GM23338 (cell line): ENCODE results near the gene SPSB4.

Experiments
- CREB1 ChIP-seq: fragments of 250-450 bp; sonication (Bioruptor Pico); IDR thresholded peaks from 2 replicates; pipeline ENCODE4 v1.5.0; 2020; ENCODE audit warnings: low read depth, mild to moderate bottlenecking, moderate library complexity
- EZH2 ChIP-seq: fragments of 200-600 bp; sonication (generic); IDR thresholded peaks from one replicate; pipeline ENCODE4 v1.8.0; 2017; ENCODE audit warnings: antibody characterized with exemption, mild to moderate bottlenecking, low read depth; ENCODE audit not compliant: unreplicated experiment
- EZH2phosphoT487 ChIP-seq: fragments of 200-600 bp; sonication (generic); IDR thresholded peaks from one replicate; pipeline ENCODE4 v1.8.1; 2018; ENCODE audit warnings: antibody characterized with exemption; ENCODE audit not compliant: unreplicated experiment
- JUNB ChIP-seq: IDR thresholded peaks from one replicate; pipeline ENCODE4 v1.6.1; 2016; ENCODE audit warnings: antibody characterized with exemption; ENCODE audit not compliant: unreplicated experiment
- NANOG ChIP-seq: IDR thresholded peaks from 2 replicates; pipeline ENCODE4 v1.6.1; 2016; ENCODE audit warnings: antibody characterized with exemption, borderline replicate concordance
- POLR2AphosphoS5 ChIP-seq: IDR thresholded peaks from 2 replicates; pipeline ENCODE4 v1.6.1; 2016; ENCODE audit warnings: antibody characterized with exemption, low read depth
- STAT1 ChIP-seq: IDR thresholded peaks from one replicate; pipeline ENCODE4 v1.6.1; 2016; ENCODE audit warnings: antibody characterized with exemption; ENCODE audit not compliant: unreplicated experiment
- ZNF114 ChIP-seq: fragments of 250-450 bp; sonication (Bioruptor Pico); IDR thresholded peaks from 2 replicates; pipeline ENCODE4 v1.5.0; 2020; ENCODE audit warnings: mild to moderate bottlenecking, moderate library complexity
- ZNF331 ChIP-seq: fragments of 250-450 bp; sonication (Bioruptor Pico); IDR thresholded peaks from 2 replicates; pipeline ENCODE4 v1.5.0; 2020; ENCODE audit warnings: low read depth, mild to moderate bottlenecking, moderate library complexity
- TF ChIP-seq, protein P1 (sequence below), 2 experiments: fragments of 200-600 bp in 1 of 2; sonication (generic) in 1 of 2; conservative IDR thresholded peaks; 2 replicates each; pipeline versions ENCODE4 v1.5.1 to v1.6.1; 2016 to 2017; ENCODE audit warnings: antibody characterized with exemption in 2 of 2, low read depth in 2 of 2, mild to moderate bottlenecking in 2 of 2, moderate library complexity in 1 of 2
- TF ChIP-seq, protein P2 (sequence below): IDR thresholded peaks from one replicate; pipeline ENCODE4 v1.6.1; 2018; ENCODE audit warnings: antibody characterized with exemption; ENCODE audit not compliant: unreplicated experiment
- TF ChIP-seq, protein P3 (sequence below): fragments of 250-450 bp; sonication (Bioruptor Pico); IDR thresholded peaks from 2 replicates; pipeline ENCODE4 v1.5.0; 2020; ENCODE audit warnings: mild to moderate bottlenecking, moderate library complexity
- TF ChIP-seq, protein P4 (sequence below): IDR thresholded peaks from 2 replicates; pipeline ENCODE4 v1.6.1; 2016; ENCODE audit warnings: antibody characterized with exemption

DNA sequence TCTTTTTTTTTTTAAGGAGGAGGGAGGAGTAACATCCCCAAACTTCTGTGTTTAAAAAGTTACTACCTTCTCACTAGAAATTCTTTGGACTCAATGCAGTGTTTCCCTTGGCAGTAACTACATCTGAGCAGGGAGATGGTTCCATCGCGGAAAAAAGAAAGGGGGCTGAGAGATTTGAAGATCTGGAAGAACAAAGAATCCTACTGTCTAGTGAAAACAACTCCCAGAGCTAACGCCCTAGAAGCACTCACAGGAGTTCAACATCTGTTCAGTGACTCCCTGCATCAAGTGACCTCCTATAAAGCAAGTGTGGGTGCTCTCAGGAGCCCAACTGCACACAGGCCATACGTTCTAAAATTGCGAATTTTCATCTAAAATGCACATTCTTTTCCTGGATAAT lies 113.7 kb downstream of the SPSB4 start:
- TF ChIP-seq, protein P1, sequence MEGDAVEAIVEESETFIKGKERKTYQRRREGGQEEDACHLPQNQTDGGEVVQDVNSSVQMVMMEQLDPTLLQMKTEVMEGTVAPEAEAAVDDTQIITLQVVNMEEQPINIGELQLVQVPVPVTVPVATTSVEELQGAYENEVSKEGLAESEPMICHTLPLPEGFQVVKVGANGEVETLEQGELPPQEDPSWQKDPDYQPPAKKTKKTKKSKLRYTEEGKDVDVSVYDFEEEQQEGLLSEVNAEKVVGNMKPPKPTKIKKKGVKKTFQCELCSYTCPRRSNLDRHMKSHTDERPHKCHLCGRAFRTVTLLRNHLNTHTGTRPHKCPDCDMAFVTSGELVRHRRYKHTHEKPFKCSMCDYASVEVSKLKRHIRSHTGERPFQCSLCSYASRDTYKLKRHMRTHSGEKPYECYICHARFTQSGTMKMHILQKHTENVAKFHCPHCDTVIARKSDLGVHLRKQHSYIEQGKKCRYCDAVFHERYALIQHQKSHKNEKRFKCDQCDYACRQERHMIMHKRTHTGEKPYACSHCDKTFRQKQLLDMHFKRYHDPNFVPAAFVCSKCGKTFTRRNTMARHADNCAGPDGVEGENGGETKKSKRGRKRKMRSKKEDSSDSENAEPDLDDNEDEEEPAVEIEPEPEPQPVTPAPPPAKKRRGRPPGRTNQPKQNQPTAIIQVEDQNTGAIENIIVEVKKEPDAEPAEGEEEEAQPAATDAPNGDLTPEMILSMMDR (conservative IDR thresholded peaks at IDR 0.05; ENCODE audit: low read depth in 2 of 2), result no peak
- TF ChIP-seq EZH2phosphoT487 (no peak), POLR2AphosphoS5 (no peak), STAT1 (no peak), EZH2 (no peak), CREB1 (no peak), NANOG (no peak), JUNB (no peak), ZNF114 (CRISPR knock-in tag) (no peak), ZNF331 (CRISPR knock-in tag) (no peak)
- TF ChIP-seq, protein P2, sequence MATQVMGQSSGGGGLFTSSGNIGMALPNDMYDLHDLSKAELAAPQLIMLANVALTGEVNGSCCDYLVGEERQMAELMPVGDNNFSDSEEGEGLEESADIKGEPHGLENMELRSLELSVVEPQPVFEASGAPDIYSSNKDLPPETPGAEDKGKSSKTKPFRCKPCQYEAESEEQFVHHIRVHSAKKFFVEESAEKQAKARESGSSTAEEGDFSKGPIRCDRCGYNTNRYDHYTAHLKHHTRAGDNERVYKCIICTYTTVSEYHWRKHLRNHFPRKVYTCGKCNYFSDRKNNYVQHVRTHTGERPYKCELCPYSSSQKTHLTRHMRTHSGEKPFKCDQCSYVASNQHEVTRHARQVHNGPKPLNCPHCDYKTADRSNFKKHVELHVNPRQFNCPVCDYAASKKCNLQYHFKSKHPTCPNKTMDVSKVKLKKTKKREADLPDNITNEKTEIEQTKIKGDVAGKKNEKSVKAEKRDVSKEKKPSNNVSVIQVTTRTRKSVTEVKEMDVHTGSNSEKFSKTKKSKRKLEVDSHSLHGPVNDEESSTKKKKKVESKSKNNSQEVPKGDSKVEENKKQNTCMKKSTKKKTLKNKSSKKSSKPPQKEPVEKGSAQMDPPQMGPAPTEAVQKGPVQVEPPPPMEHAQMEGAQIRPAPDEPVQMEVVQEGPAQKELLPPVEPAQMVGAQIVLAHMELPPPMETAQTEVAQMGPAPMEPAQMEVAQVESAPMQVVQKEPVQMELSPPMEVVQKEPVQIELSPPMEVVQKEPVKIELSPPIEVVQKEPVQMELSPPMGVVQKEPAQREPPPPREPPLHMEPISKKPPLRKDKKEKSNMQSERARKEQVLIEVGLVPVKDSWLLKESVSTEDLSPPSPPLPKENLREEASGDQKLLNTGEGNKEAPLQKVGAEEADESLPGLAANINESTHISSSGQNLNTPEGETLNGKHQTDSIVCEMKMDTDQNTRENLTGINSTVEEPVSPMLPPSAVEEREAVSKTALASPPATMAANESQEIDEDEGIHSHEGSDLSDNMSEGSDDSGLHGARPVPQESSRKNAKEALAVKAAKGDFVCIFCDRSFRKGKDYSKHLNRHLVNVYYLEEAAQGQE, result no peak
- TF ChIP-seq, protein P3, sequence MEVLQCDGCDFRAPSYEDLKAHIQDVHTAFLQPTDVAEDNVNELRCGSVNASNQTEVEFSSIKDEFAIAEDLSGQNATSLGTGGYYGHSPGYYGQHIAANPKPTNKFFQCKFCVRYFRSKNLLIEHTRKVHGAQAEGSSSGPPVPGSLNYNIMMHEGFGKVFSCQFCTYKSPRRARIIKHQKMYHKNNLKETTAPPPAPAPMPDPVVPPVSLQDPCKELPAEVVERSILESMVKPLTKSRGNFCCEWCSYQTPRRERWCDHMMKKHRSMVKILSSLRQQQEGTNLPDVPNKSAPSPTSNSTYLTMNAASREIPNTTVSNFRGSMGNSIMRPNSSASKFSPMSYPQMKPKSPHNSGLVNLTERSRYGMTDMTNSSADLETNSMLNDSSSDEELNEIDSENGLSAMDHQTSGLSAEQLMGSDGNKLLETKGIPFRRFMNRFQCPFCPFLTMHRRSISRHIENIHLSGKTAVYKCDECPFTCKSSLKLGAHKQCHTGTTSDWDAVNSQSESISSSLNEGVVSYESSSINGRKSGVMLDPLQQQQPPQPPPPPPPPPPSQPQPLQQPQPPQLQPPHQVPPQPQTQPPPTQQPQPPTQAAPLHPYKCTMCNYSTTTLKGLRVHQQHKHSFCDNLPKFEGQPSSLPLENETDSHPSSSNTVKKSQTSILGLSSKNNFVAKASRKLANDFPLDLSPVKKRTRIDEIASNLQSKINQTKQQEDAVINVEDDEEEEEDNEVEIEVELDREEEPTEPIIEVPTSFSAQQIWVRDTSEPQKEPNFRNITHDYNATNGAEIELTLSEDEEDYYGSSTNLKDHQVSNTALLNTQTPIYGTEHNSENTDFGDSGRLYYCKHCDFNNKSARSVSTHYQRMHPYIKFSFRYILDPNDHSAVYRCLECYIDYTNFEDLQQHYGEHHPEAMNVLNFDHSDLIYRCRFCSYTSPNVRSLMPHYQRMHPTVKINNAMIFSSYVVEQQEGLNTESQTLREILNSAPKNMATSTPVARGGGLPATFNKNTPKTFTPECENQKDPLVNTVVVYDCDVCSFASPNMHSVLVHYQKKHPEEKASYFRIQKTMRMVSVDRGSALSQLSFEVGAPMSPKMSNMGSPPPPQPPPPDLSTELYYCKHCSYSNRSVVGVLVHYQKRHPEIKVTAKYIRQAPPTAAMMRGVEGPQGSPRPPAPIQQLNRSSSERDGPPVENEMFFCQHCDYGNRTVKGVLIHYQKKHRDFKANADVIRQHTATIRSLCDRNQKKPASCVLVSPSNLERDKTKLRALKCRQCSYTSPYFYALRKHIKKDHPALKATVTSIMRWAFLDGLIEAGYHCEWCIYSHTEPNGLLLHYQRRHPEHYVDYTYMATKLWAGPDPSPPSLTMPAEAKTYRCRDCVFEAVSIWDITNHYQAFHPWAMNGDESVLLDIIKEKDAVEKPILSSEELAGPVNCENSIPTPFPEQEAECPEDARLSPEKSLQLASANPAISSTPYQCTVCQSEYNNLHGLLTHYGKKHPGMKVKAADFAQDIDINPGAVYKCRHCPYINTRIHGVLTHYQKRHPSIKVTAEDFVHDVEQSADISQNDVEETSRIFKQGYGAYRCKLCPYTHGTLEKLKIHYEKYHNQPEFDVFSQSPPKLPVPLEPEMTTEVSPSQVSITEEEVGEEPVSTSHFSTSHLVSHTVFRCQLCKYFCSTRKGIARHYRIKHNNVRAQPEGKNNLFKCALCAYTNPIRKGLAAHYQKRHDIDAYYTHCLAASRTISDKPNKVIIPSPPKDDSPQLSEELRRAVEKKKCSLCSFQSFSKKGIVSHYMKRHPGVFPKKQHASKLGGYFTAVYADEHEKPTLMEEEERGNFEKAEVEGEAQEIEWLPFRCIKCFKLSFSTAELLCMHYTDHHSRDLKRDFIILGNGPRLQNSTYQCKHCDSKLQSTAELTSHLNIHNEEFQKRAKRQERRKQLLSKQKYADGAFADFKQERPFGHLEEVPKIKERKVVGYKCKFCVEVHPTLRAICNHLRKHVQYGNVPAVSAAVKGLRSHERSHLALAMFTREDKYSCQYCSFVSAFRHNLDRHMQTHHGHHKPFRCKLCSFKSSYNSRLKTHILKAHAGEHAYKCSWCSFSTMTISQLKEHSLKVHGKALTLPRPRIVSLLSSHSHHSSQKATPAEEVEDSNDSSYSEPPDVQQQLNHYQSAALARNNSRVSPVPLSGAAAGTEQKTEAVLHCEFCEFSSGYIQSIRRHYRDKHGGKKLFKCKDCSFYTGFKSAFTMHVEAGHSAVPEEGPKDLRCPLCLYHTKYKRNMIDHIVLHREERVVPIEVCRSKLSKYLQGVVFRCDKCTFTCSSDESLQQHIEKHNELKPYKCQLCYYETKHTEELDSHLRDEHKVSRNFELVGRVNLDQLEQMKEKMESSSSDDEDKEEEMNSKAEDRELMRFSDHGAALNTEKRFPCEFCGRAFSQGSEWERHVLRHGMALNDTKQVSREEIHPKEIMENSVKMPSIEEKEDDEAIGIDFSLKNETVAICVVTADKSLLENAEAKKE (CRISPR knock-in tag), result no peak
- TF ChIP-seq, protein P4, sequence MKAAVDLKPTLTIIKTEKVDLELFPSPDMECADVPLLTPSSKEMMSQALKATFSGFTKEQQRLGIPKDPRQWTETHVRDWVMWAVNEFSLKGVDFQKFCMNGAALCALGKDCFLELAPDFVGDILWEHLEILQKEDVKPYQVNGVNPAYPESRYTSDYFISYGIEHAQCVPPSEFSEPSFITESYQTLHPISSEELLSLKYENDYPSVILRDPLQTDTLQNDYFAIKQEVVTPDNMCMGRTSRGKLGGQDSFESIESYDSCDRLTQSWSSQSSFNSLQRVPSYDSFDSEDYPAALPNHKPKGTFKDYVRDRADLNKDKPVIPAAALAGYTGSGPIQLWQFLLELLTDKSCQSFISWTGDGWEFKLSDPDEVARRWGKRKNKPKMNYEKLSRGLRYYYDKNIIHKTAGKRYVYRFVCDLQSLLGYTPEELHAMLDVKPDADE, result no peak
